Astrocyte (in vitro differentiated cells and primary cell): ENCODE data around the gene RGS5. TPM values are rescaled to one million over a fixed set of nuclear protein-coding genes. Genes with fewer than 3 reads are reported as not detected.

Source experiments
- DNase-seq: peaks from one replicate; pipeline ENCODE4 v3.0.0-alpha.2; 2010; ENCODE audit warnings: low read depth
- FAIRE-seq: peaks from 2 replicates; lab custom pipeline; 2011; peaks lifted over from hg19 to GRCh38; lab: Jason Lieb, UNC
- H2AFZ ChIP-seq: 2 replicates; pipeline ENCODE4 v1.6.0; 2012; ENCODE audit warnings: low read depth, low read length, inconsistent platforms
- H3K27ac ChIP-seq: 2 replicates; pipeline ENCODE4 v1.5.1; 2011; ENCODE audit warnings: low read depth, low read length, inconsistent platforms
- H3K27me3 ChIP-seq: 2 replicates; pipeline ENCODE4 v1.6.0; 2011; ENCODE audit warnings: low read length, inconsistent platforms; ENCODE audit not compliant: insufficient read depth
- H3K36me3 ChIP-seq: 2 replicates; pipeline ENCODE4 v1.5.1; 2011; ENCODE audit warnings: low read length, inconsistent platforms; ENCODE audit not compliant: insufficient read depth
- H3K4me1 ChIP-seq: 2 replicates; pipeline ENCODE4 v1.5.1; 2011; ENCODE audit warnings: low read length, inconsistent platforms; ENCODE audit not compliant: insufficient read depth
- H3K4me2 ChIP-seq: 2 replicates; pipeline ENCODE4 v1.6.0; 2012; ENCODE audit warnings: low read length, inconsistent platforms
- H3K4me3 ChIP-seq: 2 replicates; pipeline ENCODE4 v1.5.1; 2011; ENCODE audit warnings: low read depth, mild to moderate bottlenecking, low read length, inconsistent platforms; ENCODE audit not compliant: insufficient read depth
- H3K79me2 ChIP-seq: 2 replicates; pipeline ENCODE4 v1.6.0; 2012; ENCODE audit warnings: mild to moderate bottlenecking, low read length, inconsistent platforms; ENCODE audit not compliant: insufficient read depth
- H3K9ac ChIP-seq: 2 replicates; pipeline ENCODE4 v1.6.0; 2012; ENCODE audit warnings: mild to moderate bottlenecking, low read length, inconsistent platforms
- H3K9me3 ChIP-seq: 2 replicates; pipeline ENCODE4 v1.5.1; 2012; ENCODE audit warnings: low read depth, mild to moderate bottlenecking, low read length, inconsistent platforms; ENCODE audit not compliant: insufficient read depth
- H4K20me1 ChIP-seq: 2 replicates; pipeline ENCODE4 v1.6.0; 2012; ENCODE audit warnings: low read length, inconsistent platforms; ENCODE audit not compliant: insufficient read depth
- H3K27ac Mint-ChIP-seq: one replicate; pipeline ENCODE4 v1.8.0; 2021; ENCODE audit warnings: mild to moderate bottlenecking, mixed read lengths; ENCODE audit not compliant: unreplicated experiment
- H3K27me3 Mint-ChIP-seq: one replicate; pipeline ENCODE4 v1.8.0; 2021; ENCODE audit warnings: low read depth, mixed read lengths; ENCODE audit not compliant: unreplicated experiment
- H3K36me3 Mint-ChIP-seq: one replicate; pipeline ENCODE4 v1.8.0; 2021; ENCODE audit warnings: low read depth, mixed read lengths; ENCODE audit not compliant: unreplicated experiment
- H3K4me1 Mint-ChIP-seq: one replicate; pipeline ENCODE4 v1.8.0; 2021; ENCODE audit warnings: low read depth, mixed read lengths; ENCODE audit not compliant: unreplicated experiment
- H3K4me3 Mint-ChIP-seq: one replicate; pipeline ENCODE4 v1.8.0; 2021; ENCODE audit warnings: mild to moderate bottlenecking, moderate library complexity, mixed read lengths; ENCODE audit not compliant: unreplicated experiment
- H3K9me3 Mint-ChIP-seq: one replicate; pipeline ENCODE4 v1.8.0; 2021; ENCODE audit warnings: mild to moderate bottlenecking, mixed read lengths; ENCODE audit not compliant: unreplicated experiment
- EZH2 ChIP-seq: IDR thresholded peaks from 2 replicates; pipeline ENCODE4 v1.6.1; 2012; ENCODE audit warnings: mild to moderate bottlenecking, low read length, inconsistent platforms; ENCODE audit not compliant: insufficient read depth
- total RNA-seq: library from RNA; stranded (reverse); gene quantifications from 2 replicates; pipeline ENCODE4 v1.2.1, GENCODE V29; 2021
- TF ChIP-seq, protein P1 (sequence below): IDR thresholded peaks from 2 replicates; pipeline ENCODE4 v1.5.1; 2011; ENCODE audit warnings: low read depth, mild to moderate bottlenecking, inconsistent platforms, low read length, moderate library complexity; ENCODE audit not compliant: insufficient read depth

RGS5 gene
- total RNA-seq, 1 donor from 2014 or later = 24.1 TPM

DNA sequence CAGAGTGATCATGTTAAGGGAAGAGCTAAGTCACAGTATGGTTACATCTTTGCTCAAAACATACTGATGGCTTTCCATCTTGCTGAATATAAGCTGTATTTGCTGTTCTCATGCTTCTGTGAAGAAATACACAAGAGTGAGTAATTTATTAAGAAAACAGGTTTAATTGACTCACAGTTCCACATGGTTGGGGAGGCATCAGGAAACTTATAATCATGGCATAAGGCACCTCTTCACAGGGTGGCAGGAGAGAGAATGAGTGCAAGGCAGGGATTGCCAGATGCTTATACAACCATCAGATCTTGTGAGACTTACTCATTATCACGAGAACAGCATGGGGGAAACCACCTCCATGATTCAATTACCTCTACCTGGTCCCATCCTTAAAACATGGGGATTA is 24.4 kb upstream of the RGS5 start:
- no peaks in the 10 kb centered on the region for H3K27me3 ChIP-seq
- no peak overlapping the region for H3K27ac ChIP-seq
- no peak for TF ChIP-seq EZH2
- TF ChIP-seq, protein P1, sequence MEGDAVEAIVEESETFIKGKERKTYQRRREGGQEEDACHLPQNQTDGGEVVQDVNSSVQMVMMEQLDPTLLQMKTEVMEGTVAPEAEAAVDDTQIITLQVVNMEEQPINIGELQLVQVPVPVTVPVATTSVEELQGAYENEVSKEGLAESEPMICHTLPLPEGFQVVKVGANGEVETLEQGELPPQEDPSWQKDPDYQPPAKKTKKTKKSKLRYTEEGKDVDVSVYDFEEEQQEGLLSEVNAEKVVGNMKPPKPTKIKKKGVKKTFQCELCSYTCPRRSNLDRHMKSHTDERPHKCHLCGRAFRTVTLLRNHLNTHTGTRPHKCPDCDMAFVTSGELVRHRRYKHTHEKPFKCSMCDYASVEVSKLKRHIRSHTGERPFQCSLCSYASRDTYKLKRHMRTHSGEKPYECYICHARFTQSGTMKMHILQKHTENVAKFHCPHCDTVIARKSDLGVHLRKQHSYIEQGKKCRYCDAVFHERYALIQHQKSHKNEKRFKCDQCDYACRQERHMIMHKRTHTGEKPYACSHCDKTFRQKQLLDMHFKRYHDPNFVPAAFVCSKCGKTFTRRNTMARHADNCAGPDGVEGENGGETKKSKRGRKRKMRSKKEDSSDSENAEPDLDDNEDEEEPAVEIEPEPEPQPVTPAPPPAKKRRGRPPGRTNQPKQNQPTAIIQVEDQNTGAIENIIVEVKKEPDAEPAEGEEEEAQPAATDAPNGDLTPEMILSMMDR = no peak
- no peaks in the 10 kb centered on the region for H3K36me3 Mint-ChIP-seq
- H3K79me2 ChIP-seq = no peaks in the 10 kb centered on the region
- no peak overlapping the region for H3K4me3 Mint-ChIP-seq
- H3K36me3 ChIP-seq = no peaks in the 10 kb centered on the region
- DNase-seq = no peak
- H3K4me1 ChIP-seq = peaks cover 6% of the 10 kb centered on the region
- H3K9me3 Mint-ChIP-seq = peaks cover 7% of the 10 kb centered on the region
- H3K9ac ChIP-seq = no peak overlapping the region
- H3K27me3 Mint-ChIP-seq = no peaks in the 10 kb centered on the region
- H4K20me1 ChIP-seq = no peaks in the 10 kb centered on the region
- no peak for FAIRE-seq
- no peaks in the 10 kb centered on the region for H3K9me3 ChIP-seq
- no peak overlapping the region for H3K4me3 ChIP-seq
- H3K4me1 Mint-ChIP-seq = peaks cover 6% of the 10 kb centered on the region
- no peak overlapping the region for H3K4me2 ChIP-seq
- no peak overlapping the region for H3K27ac Mint-ChIP-seq
- no peak overlapping the region for H2AFZ ChIP-seq

DNA sequence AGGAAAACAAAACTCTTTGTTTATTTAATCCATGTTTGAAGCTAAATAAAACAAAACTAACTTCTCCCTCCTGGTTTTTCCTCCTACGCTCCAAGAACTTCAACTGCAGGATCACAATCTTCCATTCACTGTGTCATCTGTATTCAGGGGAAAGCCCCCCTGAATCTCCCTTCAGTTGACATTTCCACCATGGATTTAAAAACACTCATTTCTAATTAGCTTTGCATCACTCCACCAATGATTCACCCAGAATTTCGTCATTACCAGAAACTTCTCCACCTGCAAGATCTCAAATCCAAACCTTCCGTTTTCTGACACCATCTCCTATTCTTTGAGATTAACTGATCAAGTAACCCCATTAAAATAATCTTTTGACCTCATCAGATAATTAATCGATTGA is 10.9 kb upstream of the RGS5 start:
- H3K9me3 Mint-ChIP-seq = no peaks in the 10 kb centered on the region
- TF ChIP-seq, protein P1 = no peak
- no peak for TF ChIP-seq EZH2
- Histone ChIP-seq H3K79me2 (no peaks in the 10 kb centered on the region), H2AFZ (no peak overlapping the region), H3K9me3 (no peaks in the 10 kb centered on the region), H3K36me3 (no peaks in the 10 kb centered on the region), H3K27me3 (no peaks in the 10 kb centered on the region), H3K4me2 (no peak overlapping the region), H3K4me3 (no peak overlapping the region), H3K9ac (no peak overlapping the region), H3K27ac (no peak overlapping the region), H3K4me1 (no peaks in the 10 kb centered on the region), H4K20me1 (no peaks in the 10 kb centered on the region)
- no peak overlapping the region for H3K27ac Mint-ChIP-seq
- no peak for FAIRE-seq
- no peaks in the 10 kb centered on the region for H3K4me1 Mint-ChIP-seq
- DNase-seq = no peak
- no peak overlapping the region for H3K4me3 Mint-ChIP-seq
- no peaks in the 10 kb centered on the region for H3K36me3 Mint-ChIP-seq
- H3K27me3 Mint-ChIP-seq = peaks cover 5% of the 10 kb centered on the region

DNA sequence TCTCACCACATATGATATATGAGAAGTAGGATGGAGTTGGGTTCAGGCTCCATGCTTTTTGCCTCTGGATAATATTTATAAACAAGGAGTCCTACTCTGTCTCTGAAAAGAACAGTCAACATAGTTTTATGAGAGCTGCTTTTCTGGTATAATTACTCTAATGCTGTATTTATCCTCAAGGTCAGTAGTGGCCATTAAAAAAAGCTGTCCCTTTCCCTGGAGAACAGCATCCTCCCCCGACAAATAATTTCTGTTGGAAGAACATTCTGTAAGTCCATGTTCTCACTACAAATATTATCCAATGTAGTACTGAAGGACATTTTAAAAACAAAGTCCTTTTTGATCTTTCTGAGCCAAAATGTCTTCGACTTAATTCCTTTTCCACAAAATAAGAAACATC is 9.0 kb upstream of the RGS5 start:
- H3K79me2 ChIP-seq = no peaks in the 10 kb centered on the region
- no peaks in the 10 kb centered on the region for H3K36me3 ChIP-seq
- Mint-ChIP-seq H3K36me3 (no peaks in the 10 kb centered on the region), H3K9me3 (no peaks in the 10 kb centered on the region), H3K4me3 (no peak overlapping the region), H3K27me3 (peaks cover 5% of the 10 kb centered on the region), H3K27ac (no peak overlapping the region), H3K4me1 (no peaks in the 10 kb centered on the region)
- H4K20me1 ChIP-seq = no peaks in the 10 kb centered on the region
- H3K27me3 ChIP-seq = no peaks in the 10 kb centered on the region
- no peak overlapping the region for H3K4me3 ChIP-seq
- DNase-seq (no peak), FAIRE-seq (no peak)
- no peaks in the 10 kb centered on the region for H3K9me3 ChIP-seq
- H3K9ac ChIP-seq = no peak overlapping the region
- no peak overlapping the region for H3K4me2 ChIP-seq
- TF ChIP-seq, protein P1 = no peak
- no peak for TF ChIP-seq EZH2
- no peaks in the 10 kb centered on the region for H3K4me1 ChIP-seq
- H3K27ac ChIP-seq = no peak overlapping the region
- no peak overlapping the region for H2AFZ ChIP-seq
